WERI-Rb-1 (cell line): ENCODE results near the gene APOC1.
"Not testable (repeated sequence)": the region's sequence is repeated elsewhere in the genome, so short reads cannot be mapped to it uniquely, and the experiment has no call there.

ENCODE experiments used
- DNase-seq: peaks from one replicate; pipeline ENCODE4 v3.0.0-alpha.2; 2020
- H3K27ac ChIP-seq: fragments of 250-450 bp; sonication (Bioruptor Pico); 2 replicates; pipeline ENCODE4 v1.5.1; 2020; ENCODE audit warnings: mild to moderate bottlenecking, moderate library complexity
- H3K27me3 ChIP-seq: fragments of 250-450 bp; sonication (Bioruptor Pico); 2 replicates; pipeline ENCODE4 v1.5.1; 2021; ENCODE audit warnings: mild to moderate bottlenecking, low read depth, moderate library complexity; ENCODE audit not compliant: insufficient read depth, severe bottlenecking
- H3K36me3 ChIP-seq: fragments of 250-450 bp; sonication (Bioruptor Pico); 2 replicates; pipeline ENCODE4 v1.5.1; 2020; ENCODE audit warnings: mild to moderate bottlenecking, moderate library complexity
- H3K4me3 ChIP-seq: 2 replicates; pipeline ENCODE4 v1.5.1; 2011; ENCODE audit warnings: low read depth, mild to moderate bottlenecking, control low read depth, low read length
- H3K9me3 ChIP-seq: fragments of 250-450 bp; sonication (Bioruptor Pico); 2 replicates; pipeline ENCODE4 v1.5.1; 2021; ENCODE audit warnings: mild to moderate bottlenecking, moderate library complexity; ENCODE audit not compliant: severe bottlenecking
- CTCF ChIP-seq: IDR thresholded peaks from 2 replicates; pipeline ENCODE4 v1.5.1; 2011; ENCODE audit warnings: low read depth, mild to moderate bottlenecking, control low read depth, inconsistent platforms, low read length

Gene APOC1

GRCh38 chr19:44908074-44908835 is 6.2 kb upstream of the APOC1 start:
- no peaks in the 10 kb centered on the region for H3K36me3 ChIP-seq
- no peak overlapping the region for H3K27ac ChIP-seq
- no peak for TF ChIP-seq CTCF
- DNase-seq, result no peak
- no peaks in the 10 kb centered on the region for H3K27me3 ChIP-seq
- no peaks in the 10 kb centered on the region for H3K9me3 ChIP-seq
- no peak overlapping the region for H3K4me3 ChIP-seq

- Histone ChIP-seq H3K4me3 (no peak overlapping the region), H3K36me3 (no peaks in the 10 kb centered on the region), H3K9me3 (no peaks in the 10 kb centered on the region), H3K27me3 (no peaks in the 10 kb centered on the region), H3K27ac (no peak overlapping the region)
- no peak for TF ChIP-seq CTCF
- no peak for DNase-seq
These were observed 5.6 kb upstream of the APOC1 start for GRCh38 chr19:44908836-44909261.

GRCh38 chr19:44909775-44910174 is 4.6 kb upstream of the APOC1 start:
- no peak for DNase-seq

GRCh38 chr19:44911896-44912295 is 2.5 kb upstream of the APOC1 start:
- not testable (repeated sequence) for H3K27me3 ChIP-seq

More at GRCh38 chr19:44909775-44910174, 4.6 kb upstream of the APOC1 start:
- no peak for TF ChIP-seq CTCF
- Histone ChIP-seq H3K36me3 (no peaks in the 10 kb centered on the region), H3K9me3 (no peaks in the 10 kb centered on the region), H3K4me3 (no peak overlapping the region), H3K27ac (no peak overlapping the region), H3K27me3 (no peaks in the 10 kb centered on the region)

GRCh38 chr19:44912854-44913253 is 1.6 kb upstream of the APOC1 start:
- no peak for DNase-seq
- no peaks in the 10 kb centered on the region for H3K9me3 ChIP-seq
- TF ChIP-seq CTCF, result no peak
- no peak overlapping the region for H3K4me3 ChIP-seq
- no peaks in the 10 kb centered on the region for H3K27me3 ChIP-seq
- no peak overlapping the region for H3K27ac ChIP-seq
- no peaks in the 10 kb centered on the region for H3K36me3 ChIP-seq

More at GRCh38 chr19:44911896-44912295, 2.5 kb upstream of the APOC1 start:
- H3K9me3 ChIP-seq, DNase-seq, H3K4me3 ChIP-seq, H3K36me3 ChIP-seq, H3K27ac ChIP-seq: not testable (repeated sequence)

- H3K36me3 ChIP-seq, H3K27me3 ChIP-seq, H3K9me3 ChIP-seq, DNase-seq: not testable (repeated sequence)
- Histone ChIP-seq H3K27ac (peak overlapping the region; percentile 85), H3K4me3 (peak overlapping the region; percentile 64)
These were observed 636 bp upstream of the APOC1 start for GRCh38 chr19:44913512-44914432.
